SK-N-SH (cell line): ENCODE results near the gene DPYSL5. TPM values are rescaled to one million over a fixed set of nuclear protein-coding genes. Genes with fewer than 3 reads are reported as not detected.

ENCODE experiments used
- CTCF ChIA-PET: fragments of 300-600, 350-600 bp; formaldehyde crosslinking; extraction: SDS; loops from one replicate; lab custom pipeline; 2021; lab: Yijun Ruan, JAX
- POLR2A ChIA-PET: fragments of 350-600 bp; sonication (Branson Sonifier 250); formaldehyde crosslinking; extraction: SDS; loops from one replicate; lab custom pipeline; 2020; ENCODE audit warnings: antibody characterized with exemption, inconsistent platforms; lab: Yijun Ruan, JAX
- DNase-seq: peaks from one replicate; pipeline ENCODE4 v3.0.0; 2012
- H2AFZ ChIP-seq: fragments of 200-600 bp; sonication (generic); 2 replicates; pipeline ENCODE4 v1.8.1; 2016; ENCODE audit warnings: antibody characterized with exemption, mild to moderate bottlenecking, low read depth
- H3F3A ChIP-seq: fragments of 200-600 bp; sonication (generic); replicated peaks from 2 replicates; pipeline ENCODE3; 2016; ENCODE audit warnings: antibody characterized with exemption, mild to moderate bottlenecking; ENCODE audit not compliant: insufficient read depth
- H3K27ac ChIP-seq, 2 experiments: fragments of 200-500 bp in 1 of 2; fragments of 200-600 bp in 1 of 2; sonication (Bioruptor generic) in 1 of 2; sonication (generic), shearing (Covaris generic) in 1 of 2; 2 replicates each; pipeline versions ENCODE4 v1.5.1 to v1.6.1; 2014 to 2016; ENCODE audit warnings: low read depth in 2 of 2, inconsistent platforms in 1 of 2, low read length in 1 of 2, mild to moderate bottlenecking in 1 of 2, mixed read lengths in 1 of 2
- H3K27me3 ChIP-seq: fragments of 200-600 bp; sonication (generic), shearing (Covaris generic); 2 replicates; pipeline ENCODE4 v1.6.1; 2016; ENCODE audit warnings: mixed run types; ENCODE audit not compliant: insufficient read depth
- H3K36me3 ChIP-seq, 2 experiments: fragments of 200-500 bp in 1 of 2; fragments of 200-600 bp in 1 of 2; sonication (Bioruptor generic) in 1 of 2; sonication (generic) in 1 of 2; replicated peaks in 1 of 2; 2 replicates each; pipeline versions ENCODE3 to v1.5.1; 2014 to 2016; ENCODE audit warnings: low read length in 1 of 2, mild to moderate bottlenecking in 1 of 2; ENCODE audit not compliant: insufficient read depth in 2 of 2, control insufficient read depth in 1 of 2
- H3K4me1 ChIP-seq, 2 experiments: fragments of 200-500 bp in 1 of 2; fragments of 200-600 bp in 1 of 2; sonication (Bioruptor generic) in 1 of 2; sonication (generic), shearing (Covaris generic) in 1 of 2; 2 replicates each; pipeline versions ENCODE4 v1.5.1 to v1.6.1; 2014 to 2016; ENCODE audit warnings: low read depth in 1 of 2, low read length in 1 of 2, mixed run types in 1 of 2; ENCODE audit not compliant: insufficient read depth in 2 of 2, control insufficient read depth in 1 of 2
- H3K4me2 ChIP-seq: fragments of 200-600 bp; sonication (generic), shearing (Covaris generic); 2 replicates; pipeline ENCODE4 v1.6.1; 2017; ENCODE audit warnings: mixed run types
- H3K4me3 ChIP-seq, 2 experiments: fragments of 200-500 bp in 1 of 2; fragments of 200-600 bp in 1 of 2; sonication (Bioruptor generic) in 1 of 2; sonication (generic), shearing (Covaris generic) in 1 of 2; 2 replicates each; pipeline versions ENCODE4 v1.5.1 to v1.8.1; 2014 to 2016; ENCODE audit warnings: low read depth in 2 of 2, inconsistent platforms in 1 of 2, low read length in 1 of 2, mild to moderate bottlenecking in 1 of 2, mixed read lengths in 1 of 2, moderate library complexity in 1 of 2
- H3K79me2 ChIP-seq: fragments of 200-600 bp; sonication (generic); 2 replicates; pipeline ENCODE4 v1.8.1; 2017; ENCODE audit warnings: mild to moderate bottlenecking; ENCODE audit not compliant: insufficient read depth
- H3K9ac ChIP-seq: fragments of 200-600 bp; sonication (generic); 2 replicates; pipeline ENCODE4 v1.6.1; 2017; ENCODE audit warnings: mixed run types
- H3K9me2 ChIP-seq: fragments of 200-600 bp; sonication (generic); 2 replicates; pipeline ENCODE4 v1.6.1; 2017; ENCODE audit warnings: mixed run types
- H3K9me3 ChIP-seq: fragments of 200-600 bp; sonication (generic); 2 replicates; pipeline ENCODE4 v1.6.1; 2017; ENCODE audit warnings: mixed run types, mild to moderate bottlenecking, moderate library complexity
- H4K20me1 ChIP-seq: fragments of 200-600 bp; sonication (generic); 2 replicates; pipeline ENCODE4 v1.6.1; 2017; ENCODE audit warnings: mild to moderate bottlenecking, mixed run types; ENCODE audit not compliant: insufficient read depth
- CHD2 ChIP-seq: fragments of 150-350 bp; IDR thresholded peaks from 2 replicates; pipeline ENCODE4 v1.6.1; 2018; ENCODE audit warnings: low read length; ENCODE audit not compliant: partially characterized antibody
- FOXM1 ChIP-seq: IDR thresholded peaks from 2 replicates; pipeline ENCODE4 v1.4.0; 2012; ENCODE audit warnings: low read depth, mild to moderate bottlenecking
- RFX5 ChIP-seq: IDR thresholded peaks from 2 replicates; pipeline ENCODE4 v1.6.1; 2012; ENCODE audit warnings: mild to moderate bottlenecking, improper control_type of control experiment, low read length
- TEAD4 ChIP-seq: IDR thresholded peaks from 2 replicates; pipeline ENCODE4 v1.4.0; 2012; ENCODE audit warnings: mild to moderate bottlenecking, borderline replicate concordance; ENCODE audit not compliant: insufficient read depth
- WGBS: methylation state at CpG from one replicate; pipeline ENCODE4 v1.1.6; 2017; ENCODE audit warnings: low lambda C conversion rate; 5-methylcytosine and 5-hydroxymethylcytosine counted together
- polyA plus RNA-seq, 3 experiments: library from polyadenylated mRNA; depleted of rRNA; stranded (reverse); fragments of >200 nt; gene quantifications; 2 replicates each; pipeline ENCODE4 v1.2.3, GENCODE V29; 2012
- TF ChIP-seq, protein P1 (sequence below): IDR thresholded peaks from 2 replicates; pipeline ENCODE4; 2012

Gene DPYSL5
- polyA plus RNA-seq, 1 of the 3 experiments (the other 2 are of a cell fraction): 0.79 TPM

DNA sequence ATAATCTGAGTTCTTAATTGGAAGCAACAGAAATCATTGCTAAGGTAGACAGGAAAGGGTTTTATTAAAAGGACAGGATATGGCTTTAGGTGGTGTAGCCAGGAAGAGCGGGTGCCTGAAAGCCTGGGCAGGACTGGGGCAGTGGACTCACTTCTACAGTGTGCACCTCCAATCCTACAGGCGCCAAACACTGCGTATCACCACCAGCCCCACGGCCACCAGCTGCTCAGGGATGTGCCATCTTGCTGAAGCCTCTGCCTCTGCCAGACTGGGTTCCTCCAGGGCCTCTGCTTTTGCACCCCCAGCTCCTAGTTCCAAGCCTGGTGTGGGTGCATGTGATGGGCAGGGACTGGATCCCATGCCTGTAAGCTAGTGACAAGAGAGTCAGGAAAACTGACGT is 29.7 kb upstream of the DPYSL5 start:
- H3K4me2 ChIP-seq: no peak overlapping the region
- ChIA-PET CTCF (interaction anchor here (1.0 to 4.0 kb wide), 5 partner anchors 17 to 199 kb away, joined by 3 to 21 read pairs (median 4); no protein-coding TSS in a partner anchor), POLR2A (no interaction called here)
- H3K4me1 ChIP-seq: no peaks in the 10 kb centered on the region; a peak in 1 of 4 replicates
- no peak for TF ChIP-seq CHD2
- no peaks in the 10 kb centered on the region for H3F3A ChIP-seq
- H3K27me3 ChIP-seq: no peaks in the 10 kb centered on the region
- no peak overlapping the region for H3K9ac ChIP-seq
- DNase-seq: no peak
- H2AFZ ChIP-seq: no peak overlapping the region
- no peaks in the 10 kb centered on the region for H4K20me1 ChIP-seq
- H3K36me3 ChIP-seq: no peaks in the 10 kb centered on the region
- H3K9me2 ChIP-seq: no peaks in the 10 kb centered on the region
- H3K79me2 ChIP-seq: no peaks in the 10 kb centered on the region
- H3K27ac ChIP-seq: no peak overlapping the region
- H3K4me3 ChIP-seq: no peak overlapping the region
- no peaks in the 10 kb centered on the region for H3K9me3 ChIP-seq
- WGBS: 68% methylated on average over 5 of the region's 5 CpGs

DNA sequence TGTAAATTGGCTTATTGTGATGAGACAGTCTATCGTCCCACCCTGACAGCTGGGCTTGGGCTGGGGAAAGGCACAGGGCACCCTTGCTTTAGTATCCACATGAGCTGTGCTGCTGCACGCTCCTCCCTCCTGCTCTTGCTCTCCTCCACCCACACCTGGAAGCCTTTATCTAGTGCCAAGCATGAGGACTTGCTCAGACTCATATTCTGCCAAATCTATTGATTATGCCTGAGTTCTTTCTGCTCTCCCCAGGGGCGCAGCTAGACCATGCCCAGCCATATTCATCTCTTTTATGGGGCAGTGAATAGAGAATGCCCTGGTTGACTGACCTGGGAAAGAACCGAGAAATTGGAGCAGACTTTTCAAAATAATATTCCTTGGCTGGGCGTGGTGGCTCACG is 29.0 kb upstream of the DPYSL5 start:
- H3K27ac ChIP-seq: no peak overlapping the region
- no peak overlapping the region for H3K9ac ChIP-seq
- no peak overlapping the region for H3K4me3 ChIP-seq
- H3K27me3 ChIP-seq: no peaks in the 10 kb centered on the region
- TF ChIP-seq RFX5 (no peak), FOXM1 (no peak)
- H2AFZ ChIP-seq: no peak overlapping the region
- no peaks in the 10 kb centered on the region for H3K79me2 ChIP-seq
- CTCF ChIA-PET: interaction anchor here (1.0 to 4.0 kb wide), 4 partner anchors 17 to 198 kb away, joined by 3 to 21 read pairs (median 4); no protein-coding TSS in a partner anchor
- H4K20me1 ChIP-seq: no peaks in the 10 kb centered on the region
- no peak overlapping the region for H3K4me2 ChIP-seq
- H3K4me1 ChIP-seq: no peaks in the 10 kb centered on the region; a peak in 1 of 4 replicates
- no peaks in the 10 kb centered on the region for H3K9me3 ChIP-seq
- H3K9me2 ChIP-seq: no peaks in the 10 kb centered on the region
- POLR2A ChIA-PET: no interaction called here
- WGBS: 61% methylated on average over 6 of the region's 6 CpGs
- H3F3A ChIP-seq: no peaks in the 10 kb centered on the region
- no peaks in the 10 kb centered on the region for H3K36me3 ChIP-seq
- no peak for DNase-seq

DNA sequence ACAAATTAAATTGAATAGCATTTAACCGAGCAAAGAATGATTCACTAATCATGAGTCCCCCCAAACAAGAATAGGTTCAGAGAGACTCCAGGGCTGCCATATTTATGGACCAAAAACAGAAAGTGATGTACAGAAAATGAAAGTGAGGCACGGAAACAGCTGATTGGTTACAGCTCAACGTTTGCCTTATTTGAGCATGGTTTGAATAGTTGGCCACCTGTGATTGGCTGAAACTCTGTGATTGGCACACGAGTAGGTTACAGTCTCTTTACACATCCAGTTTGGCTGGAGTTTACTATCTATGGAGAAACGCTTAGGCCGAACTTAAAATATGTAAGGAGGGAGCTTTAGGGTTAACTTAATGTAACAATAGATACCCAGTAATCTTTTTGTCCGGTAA is 27.0 kb upstream of the DPYSL5 start:
- Histone ChIP-seq H3K36me3 (no peaks in the 10 kb centered on the region), H3K27ac (no peak overlapping the region), H3K9me3 (no peaks in the 10 kb centered on the region), H3K9me2 (no peaks in the 10 kb centered on the region), H3K4me1 (no peaks in the 10 kb centered on the region; a peak in 1 of 4 replicates), H4K20me1 (no peaks in the 10 kb centered on the region), H3K9ac (no peak overlapping the region)
- CTCF ChIA-PET: interaction anchor here (1.0 to 3.3 kb wide), 3 partner anchors 25 to 215 kb away, joined by 3 to 18 read pairs (median 8); no protein-coding TSS in a partner anchor
- WGBS: 71% methylated on average over 7 of the region's 7 CpGs
- no peak for TF ChIP-seq TEAD4
- TF ChIP-seq, protein P1, sequence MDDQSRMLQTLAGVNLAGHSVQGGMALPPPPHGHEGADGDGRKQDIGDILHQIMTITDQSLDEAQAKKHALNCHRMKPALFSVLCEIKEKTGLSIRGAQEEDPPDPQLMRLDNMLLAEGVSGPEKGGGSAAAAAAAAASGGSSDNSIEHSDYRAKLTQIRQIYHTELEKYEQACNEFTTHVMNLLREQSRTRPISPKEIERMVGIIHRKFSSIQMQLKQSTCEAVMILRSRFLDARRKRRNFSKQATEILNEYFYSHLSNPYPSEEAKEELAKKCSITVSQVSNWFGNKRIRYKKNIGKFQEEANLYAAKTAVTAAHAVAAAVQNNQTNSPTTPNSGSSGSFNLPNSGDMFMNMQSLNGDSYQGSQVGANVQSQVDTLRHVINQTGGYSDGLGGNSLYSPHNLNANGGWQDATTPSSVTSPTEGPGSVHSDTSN: peak; percentile 40
- TF ChIP-seq, all 33 proteins: peak for 1
- POLR2A ChIA-PET: no interaction called here
- Histone ChIP-seq H3F3A (no peaks in the 10 kb centered on the region), H3K4me3 (no peak overlapping the region), H3K79me2 (no peaks in the 10 kb centered on the region), H2AFZ (no peak overlapping the region), H3K4me2 (no peak overlapping the region), H3K27me3 (0 out of 2 replicates have a peak, but pooled peaks cover 5% of the 10 kb centered on the region)
- no peak for DNase-seq
